Stimulated activated CD8-positive, alpha-beta memory T cell treated with anti-CD3 and anti-CD28 coated beads, Interleukin-12 subunit alpha, Interleukin-12 subunit beta, amount 100 ng/mL, for 24 hours (primary cell): ENCODE measurements around the gene MRO.
"Not testable (repeated sequence)": the region's sequence is repeated elsewhere in the genome, so short reads cannot be mapped to it uniquely, and the experiment has no call there.

Experiments used
- DNase-seq: peaks from one replicate; pipeline ENCODE4 v3.0.0-alpha.2; 2020; ENCODE audit errors: extremely low read depth

The MRO gene

DNA sequence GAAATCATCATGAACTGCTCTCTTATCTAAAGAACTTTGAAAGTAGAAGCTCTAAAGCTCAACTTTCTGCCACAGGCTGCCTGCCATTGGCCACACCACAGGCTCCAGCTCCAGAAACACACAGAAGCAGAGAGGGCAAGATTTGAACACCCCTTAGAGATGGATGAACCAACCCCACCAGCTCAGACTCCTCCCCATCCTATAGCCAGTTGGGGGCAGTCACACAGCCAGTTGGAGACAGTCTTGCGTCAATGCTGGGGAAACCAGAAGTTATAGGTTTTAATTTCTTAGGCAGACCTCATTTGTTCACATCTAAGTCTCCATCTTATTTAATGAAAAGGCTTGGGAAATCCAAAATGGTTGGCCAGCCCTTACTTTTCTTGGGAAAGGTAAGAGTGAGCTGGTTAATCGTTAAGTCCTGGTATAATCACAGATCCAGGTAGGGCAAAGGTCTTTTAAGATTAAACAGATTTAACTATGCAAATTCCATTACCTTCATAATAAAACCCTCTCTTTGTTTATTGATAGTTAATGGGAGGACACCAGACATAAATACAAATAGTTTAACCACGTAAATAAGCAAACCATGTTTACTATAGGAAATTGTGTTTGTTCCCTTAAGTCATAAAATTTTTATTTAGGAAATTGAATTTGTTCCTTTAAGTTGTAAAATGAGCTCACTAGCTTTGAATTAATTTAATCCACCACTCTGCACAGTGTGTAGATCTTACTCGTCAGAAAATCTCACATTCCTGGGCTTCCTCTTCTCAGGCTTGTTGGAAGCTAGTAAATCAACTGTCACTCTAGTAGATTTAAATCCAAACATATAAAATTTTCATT lies 28.0 kb downstream of the MRO start:
- no peak for DNase-seq

DNA sequence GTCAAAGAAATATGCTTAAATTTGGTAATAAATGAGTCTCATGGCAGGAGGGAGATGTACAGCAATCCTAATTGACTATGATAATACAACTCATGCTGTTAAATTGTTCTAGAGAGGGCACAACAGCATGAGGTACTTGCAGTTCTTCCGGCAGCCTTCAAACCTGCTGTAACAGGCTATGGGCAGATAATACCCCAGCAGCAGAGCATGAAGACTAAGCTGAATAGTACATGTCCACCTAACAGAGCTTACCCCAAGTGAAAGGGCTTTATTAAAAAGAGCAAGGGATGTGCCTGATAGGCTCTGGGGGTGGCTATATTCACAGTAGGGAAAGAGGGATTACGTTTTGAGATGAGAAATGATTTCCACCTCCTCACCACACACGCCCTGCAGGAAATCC lies 28.9 kb downstream of the MRO start:
- no peak for DNase-seq

DNA sequence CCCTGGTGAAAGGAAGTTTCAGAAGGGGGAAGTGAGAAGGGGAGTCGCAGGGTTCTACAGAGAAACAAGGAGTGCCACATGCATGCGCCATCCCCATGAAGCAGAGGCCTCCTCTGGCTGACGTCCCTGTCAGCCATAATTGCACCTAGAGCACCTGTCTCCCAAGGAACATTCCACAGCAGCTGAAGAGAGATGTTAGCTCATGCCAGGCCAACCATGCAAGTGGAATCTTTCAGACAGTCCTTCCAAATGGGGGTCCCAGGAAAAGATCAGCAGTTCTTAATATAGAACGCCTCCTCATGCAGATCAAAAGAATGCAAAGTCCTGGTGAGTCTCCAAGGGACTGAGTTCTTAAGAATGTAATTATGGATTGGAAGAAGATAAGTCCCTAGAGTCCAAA lies 29.6 kb downstream of the MRO start:
- no peak for DNase-seq

DNA sequence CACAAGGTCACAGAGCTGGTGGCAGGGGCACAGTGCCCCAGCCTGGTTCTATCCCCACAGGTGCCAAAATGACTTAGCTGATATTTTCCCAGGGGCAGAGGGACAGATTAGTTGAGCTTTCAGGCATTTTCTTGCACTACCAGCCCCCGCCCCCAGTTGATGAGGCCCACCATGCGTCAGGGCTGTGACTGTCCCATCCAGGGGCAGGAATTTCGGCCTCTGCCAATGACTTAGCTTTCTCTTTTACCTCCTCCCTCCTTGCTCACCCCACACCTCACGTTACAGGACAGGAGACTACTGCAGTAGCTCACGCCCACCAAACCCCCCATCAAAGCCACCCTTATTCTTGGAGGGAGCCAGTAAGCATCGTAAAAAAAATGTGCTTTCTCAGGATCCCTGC lies 31.5 kb downstream of the MRO start:
- no peak for DNase-seq

DNA sequence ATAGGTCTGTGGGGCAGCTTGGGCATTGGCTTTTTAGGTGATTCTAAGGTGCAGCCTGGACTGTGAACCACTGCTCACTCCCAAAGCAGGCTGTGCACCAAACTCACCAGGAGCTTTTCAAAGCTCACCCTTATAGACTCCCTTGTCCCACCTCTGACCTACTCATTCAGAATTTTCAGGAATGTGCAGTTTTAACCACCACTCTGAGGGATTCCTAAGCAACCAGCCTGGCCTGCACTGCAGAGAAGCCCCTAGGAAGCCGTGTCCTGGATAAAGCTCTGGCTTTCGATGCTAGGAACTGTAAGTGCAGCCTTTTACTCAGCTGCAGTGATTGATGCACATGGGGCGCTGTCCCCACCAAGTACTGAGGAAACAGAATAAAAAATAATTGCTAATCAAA lies 33.0 kb downstream of the MRO start:
- DNase-seq, result no peak

DNA sequence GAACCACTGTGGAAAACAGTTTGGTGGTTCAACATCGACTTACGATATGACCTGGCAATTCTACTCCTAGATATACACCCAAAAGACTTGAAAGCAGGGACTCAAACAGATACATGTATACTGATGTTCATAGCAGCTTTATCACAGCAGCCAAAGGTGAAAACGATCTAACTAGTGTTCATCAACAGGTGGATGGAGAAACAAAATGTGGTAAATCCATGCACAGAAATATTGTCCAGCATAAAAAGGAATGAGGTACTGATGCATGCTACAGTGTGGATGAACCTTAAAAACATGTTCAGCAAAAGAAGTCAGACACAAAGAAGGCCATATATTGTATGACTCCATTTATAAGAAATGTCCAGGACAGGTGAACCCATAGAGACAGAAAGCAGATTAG lies 36.3 kb downstream of the MRO start:
- no peak for DNase-seq

GRCh38 chr18:50779021-50779420 lies 40.8 kb downstream of the MRO start:
- not testable (repeated sequence) for DNase-seq

DNA sequence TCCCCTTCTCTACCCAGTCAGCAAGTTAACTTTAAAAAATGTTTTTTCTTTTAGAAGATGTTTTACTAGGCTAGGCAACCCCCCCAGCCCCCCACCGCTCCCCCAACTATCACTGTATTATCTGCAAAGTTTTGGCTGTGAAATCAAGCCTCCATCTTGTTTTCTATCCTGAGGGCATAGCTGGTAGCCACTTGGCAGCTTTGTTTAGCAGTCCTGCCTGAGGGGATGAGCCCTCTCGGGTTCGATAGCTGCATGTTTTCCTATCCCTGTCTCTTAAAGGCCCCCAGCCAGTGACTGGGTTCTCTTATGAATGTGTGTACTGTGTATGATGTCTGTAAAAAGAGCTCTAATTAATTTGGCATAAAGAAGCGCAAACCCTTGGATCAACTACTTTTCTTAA lies 43.4 kb downstream of the MRO start:
- no peak for DNase-seq

- DNase-seq, result no peak
These were observed 44.1 kb downstream of the MRO start for GRCh38 chr18:50775726-50776125.

DNA sequence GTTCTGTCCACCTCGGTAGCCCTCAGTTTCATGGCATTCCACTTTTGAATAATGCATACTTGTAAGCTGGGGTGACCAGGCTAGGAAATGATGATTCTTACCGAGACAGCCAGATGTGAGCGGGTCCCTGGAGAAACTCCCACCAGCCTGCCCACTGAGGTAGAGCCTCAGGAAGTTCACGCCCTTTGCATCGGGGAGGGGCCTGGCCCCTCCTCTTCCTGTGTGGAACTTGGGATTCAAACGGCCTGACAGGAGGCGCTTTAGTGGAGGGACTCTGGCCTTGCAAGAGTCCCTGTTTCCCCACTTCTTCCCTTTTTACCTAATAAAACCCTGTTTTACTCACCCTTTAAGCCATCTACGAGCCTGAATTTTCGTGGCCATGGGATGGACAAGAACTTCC lies 44.6 kb downstream of the MRO start:
- DNase-seq, result no peak

DNA sequence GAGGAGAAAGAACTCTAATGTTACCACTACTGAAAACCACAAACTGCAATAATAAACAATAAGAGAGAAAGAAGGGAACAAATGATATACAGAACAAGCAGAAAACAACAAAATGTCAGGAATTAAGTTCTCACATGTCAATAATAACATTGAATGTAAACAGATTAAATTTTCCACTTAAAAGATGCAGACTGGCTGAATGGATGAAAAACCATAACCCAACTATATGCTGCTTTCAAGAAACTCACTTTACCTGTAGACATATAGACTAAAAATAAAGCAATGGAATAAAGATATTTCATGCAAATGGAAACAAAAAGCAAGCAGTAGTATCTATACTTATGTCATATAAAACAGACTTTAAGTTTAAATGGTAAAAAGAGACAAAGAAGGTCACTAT lies 50.4 kb downstream of the MRO start:
- no peak for DNase-seq

- DNase-seq, result no peak
These were observed 62.5 kb downstream of the MRO start for GRCh38 chr18:50757358-50757757.

- DNase-seq, result no peak
These were observed 65.5 kb downstream of the MRO start for GRCh38 chr18:50754297-50754696.

DNA sequence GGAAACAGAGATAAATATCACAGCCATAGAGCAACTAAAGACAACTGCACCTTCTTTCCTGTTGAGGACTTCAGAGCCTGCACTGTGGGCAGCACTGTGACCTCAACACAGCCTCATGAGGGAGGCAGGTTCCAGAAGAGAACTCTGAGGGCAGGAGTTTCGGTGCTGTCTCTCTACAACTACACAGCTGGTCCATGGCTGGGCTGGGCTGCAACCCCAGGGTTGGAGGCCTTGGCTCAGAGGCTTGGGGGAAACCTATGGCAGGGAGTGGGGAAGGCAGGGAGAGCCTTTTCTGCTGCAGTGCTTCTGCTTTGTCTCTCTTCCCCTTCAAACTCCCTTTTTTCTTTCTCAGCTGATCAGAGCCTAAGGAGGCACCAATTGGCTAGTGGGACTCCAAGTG lies 66.5 kb downstream of the MRO start:
- DNase-seq, result no peak

- DNase-seq, result no peak
These were observed 67.9 kb downstream of the MRO start for GRCh38 chr18:50751947-50752346.

- DNase-seq, result no peak
These were observed 68.3 kb downstream of the MRO start for GRCh38 chr18:50751490-50751889.

DNA sequence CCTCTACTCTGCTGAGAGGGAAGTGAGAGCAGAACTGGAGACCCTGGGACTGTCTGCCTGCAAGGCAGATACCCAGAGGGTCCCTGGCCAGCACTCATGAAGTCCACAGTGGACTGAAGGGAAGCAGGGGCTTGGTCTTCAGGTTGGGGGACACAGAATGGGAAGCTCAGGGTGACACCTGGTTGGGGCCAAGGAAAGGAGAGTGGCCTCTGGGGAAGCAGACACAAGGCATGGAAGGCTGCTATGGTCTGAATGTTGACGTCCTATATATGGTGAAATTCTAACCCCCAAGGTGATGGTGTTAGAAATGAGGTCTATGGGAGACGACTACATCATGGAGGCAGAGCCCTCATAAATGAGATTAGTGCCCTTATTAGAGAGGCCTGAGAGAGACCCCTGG lies 69.3 kb downstream of the MRO start:
- no peak for DNase-seq

GRCh38 chr18:50749945-50750344 lies 69.9 kb downstream of the MRO start:
- DNase-seq, result no peak

GRCh38 chr18:50749421-50749820 lies 70.4 kb downstream of the MRO start:
- DNase-seq, result no peak

DNA sequence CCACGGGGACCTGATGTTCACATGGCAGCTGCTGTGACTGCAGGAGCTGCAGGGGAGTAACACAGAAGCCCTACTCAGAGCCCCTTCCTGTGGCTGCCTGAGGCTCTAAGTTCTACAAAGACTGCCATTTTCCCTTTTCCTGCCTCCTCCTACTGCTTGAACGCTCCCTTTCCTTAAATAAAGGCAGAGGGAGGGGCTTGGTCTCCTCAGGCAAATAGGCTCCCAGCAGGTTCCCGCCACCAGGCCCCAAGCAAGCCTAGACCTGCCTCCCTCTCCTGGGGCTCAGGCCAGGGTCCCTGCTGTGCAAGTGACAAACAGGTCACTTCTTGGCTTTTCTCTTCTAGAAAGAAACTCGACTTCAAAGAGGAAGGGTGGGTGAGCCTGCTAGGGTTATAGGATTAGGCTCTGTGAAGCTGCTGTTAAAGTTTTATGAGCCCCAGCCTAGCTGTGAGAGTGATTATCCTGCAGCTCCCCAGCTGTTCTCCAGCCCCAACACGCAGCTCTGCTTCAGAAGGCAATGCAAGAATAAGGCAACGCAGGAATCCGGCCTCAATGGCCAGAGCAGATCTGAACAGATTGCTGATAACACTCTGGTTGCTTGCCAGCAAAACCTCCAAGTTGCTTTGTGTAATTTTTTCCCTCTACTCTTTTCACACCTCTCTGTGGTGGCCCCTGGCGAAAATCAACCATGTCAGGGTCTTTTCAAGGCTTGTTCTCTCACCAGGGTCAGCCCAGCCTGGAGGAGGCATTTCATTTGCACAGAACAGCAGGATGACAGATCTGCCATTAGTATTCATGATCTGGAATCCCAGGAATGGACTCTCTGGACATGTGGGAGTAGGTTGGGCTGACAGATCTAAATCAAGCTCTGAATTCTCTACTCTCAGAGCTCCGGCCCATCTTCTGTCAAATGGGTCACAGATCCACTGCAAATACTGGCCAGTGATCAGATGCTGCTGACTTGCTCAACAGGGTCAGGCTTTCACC lies 71.3 kb downstream of the MRO start:
- DNase-seq, result no peak

DNA sequence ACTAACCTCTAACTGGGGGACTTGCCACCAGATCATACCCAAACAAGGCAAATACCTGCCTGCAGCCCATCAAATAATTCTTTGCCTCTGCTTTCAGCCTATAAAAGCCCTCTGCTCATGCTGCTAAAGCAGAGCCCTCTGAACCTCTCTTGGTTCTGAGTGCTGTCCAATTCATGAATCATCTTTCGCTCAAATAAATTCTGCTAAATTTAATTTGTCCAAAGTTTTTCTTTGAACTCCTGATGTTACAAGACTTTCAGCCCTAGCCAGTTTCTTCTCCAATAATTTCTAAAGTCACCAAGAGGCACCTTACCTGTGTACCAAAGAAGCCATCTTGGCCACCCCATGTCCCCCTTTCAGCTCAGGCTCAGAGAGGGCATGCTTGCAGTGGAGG lies 72.0 kb downstream of the MRO start:
- DNase-seq, result no peak

DNA sequence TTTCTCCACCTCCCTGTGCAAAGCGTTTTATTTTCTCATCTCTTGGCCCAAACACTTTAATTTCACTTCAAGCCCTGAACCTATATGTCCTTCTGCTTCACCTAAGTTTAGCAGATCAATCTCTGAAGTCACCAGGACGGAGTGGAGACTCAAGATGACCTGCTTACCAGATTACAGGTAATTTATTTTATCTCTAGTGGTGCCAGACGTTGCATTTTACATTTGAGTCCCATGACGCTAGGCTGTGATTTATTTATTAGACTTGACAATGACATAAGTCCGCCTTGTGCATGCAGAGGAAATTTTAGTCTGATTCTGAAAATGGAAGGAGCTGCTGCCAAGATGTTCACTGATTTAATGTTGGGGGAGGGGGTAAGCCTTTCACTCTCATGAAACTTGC lies 73.9 kb downstream of the MRO start:
- DNase-seq, result no peak
